HUDEP-2 (cell line): ENCODE data around the gene BTBD2.
"Not testable (repeated sequence)": the region's sequence is repeated elsewhere in the genome, so short reads cannot be mapped to it uniquely, and the experiment has no call there.

ENCODE experiments used
- DNase-seq, 76 experiments: peaks; one replicate each; lab custom pipeline; 2025; ENCODE audit not compliant: unreplicated experiment in 76 of 76; lab: John Stamatoyannopoulos, UW

The BTBD2 gene

GRCh38 chr19:2040647-2041432 is 25.3 kb upstream of the BTBD2 start:
- DNase-seq, result no peak

- DNase-seq, result no peak
Measured at GRCh38 chr19:2039959-2040646, 24.6 kb upstream of the BTBD2 start.

- no peak for DNase-seq
Measured at GRCh38 chr19:2039089-2039958, 23.8 kb upstream of the BTBD2 start.

DNA sequence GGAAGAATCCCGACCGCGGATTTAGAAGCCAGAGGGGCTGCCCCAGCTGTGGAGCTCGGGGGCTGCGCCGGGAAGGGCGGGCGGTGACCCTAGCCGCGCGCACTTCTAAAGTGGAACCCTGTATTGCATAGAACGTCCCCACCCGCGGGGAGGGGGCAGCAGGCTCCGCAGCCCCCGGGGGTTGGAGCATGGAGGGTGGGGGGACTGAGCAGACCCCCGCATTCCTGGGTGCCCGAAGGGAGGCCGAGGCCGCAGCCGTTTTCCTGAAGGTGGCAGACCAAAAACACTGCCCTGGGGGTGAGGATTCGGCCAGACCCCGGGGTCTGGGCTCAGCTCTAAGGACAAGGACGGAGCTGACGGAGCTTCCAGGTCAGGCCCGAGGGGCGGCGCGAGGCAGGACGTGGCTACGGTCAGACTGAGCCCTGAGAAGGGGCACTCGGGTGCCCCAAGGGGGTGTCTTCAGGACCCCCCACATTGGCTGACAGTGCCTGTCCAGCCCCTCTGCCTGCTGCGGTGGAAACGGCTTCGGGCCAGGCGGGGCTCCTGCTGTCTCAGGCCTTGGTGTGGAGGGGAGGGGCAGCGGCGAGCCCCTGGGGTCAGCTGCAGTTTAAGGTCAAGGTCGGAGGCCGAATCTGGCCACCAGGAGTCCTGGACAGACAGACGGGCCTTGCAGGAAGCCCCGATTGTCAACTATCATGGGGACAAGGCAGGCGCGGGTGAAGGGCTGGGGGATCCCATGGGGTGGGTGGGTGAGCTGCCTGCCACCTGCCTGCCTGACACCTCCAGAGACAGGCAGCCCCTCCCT is 23.0 kb upstream of the BTBD2 start:
- DNase-seq, result no peak

GRCh38 chr19:2037651-2038255 is 22.2 kb upstream of the BTBD2 start:
- no peak for DNase-seq

DNA sequence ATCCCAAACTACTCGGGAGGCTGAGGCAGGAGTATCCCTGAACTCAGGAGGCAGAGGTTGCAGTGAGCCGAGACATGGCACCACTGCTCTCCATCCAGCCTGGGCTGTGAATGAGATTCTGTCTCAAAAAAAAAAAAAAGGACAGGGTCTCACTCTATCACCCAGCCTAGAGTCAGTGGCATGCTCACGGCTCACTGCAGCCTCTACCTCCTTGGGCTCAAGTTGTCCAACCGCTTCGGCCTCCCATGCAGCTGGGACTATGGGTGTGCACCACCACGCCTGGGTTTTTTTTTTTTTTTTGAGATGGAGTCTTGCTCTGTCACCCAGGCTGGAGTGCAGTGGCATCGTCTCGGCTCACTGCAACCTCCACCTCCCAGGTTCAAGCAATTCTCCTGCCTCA is 20.9 kb upstream of the BTBD2 start:
- no peak for DNase-seq

DNA sequence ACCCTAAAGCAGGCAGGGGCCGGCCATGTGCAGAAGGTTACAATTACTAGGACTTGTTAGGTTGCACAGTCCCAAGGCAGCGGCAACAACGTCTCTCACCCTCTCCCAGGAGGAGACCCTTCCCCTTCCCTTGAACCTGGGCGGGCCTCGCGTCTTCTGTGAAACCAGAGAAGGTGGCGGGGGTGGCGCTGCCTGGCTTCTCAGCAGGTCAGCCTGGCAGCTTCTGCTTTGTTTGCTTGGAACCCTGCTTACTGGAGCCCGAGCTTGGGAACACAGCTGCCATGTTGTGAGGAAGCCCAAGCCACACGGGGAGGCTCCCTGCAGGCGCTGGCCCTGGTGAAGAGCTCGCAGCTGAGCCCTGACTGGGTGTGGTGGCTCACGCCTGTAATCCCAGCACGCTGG is 20.1 kb upstream of the BTBD2 start:
- no peak for DNase-seq

DNA sequence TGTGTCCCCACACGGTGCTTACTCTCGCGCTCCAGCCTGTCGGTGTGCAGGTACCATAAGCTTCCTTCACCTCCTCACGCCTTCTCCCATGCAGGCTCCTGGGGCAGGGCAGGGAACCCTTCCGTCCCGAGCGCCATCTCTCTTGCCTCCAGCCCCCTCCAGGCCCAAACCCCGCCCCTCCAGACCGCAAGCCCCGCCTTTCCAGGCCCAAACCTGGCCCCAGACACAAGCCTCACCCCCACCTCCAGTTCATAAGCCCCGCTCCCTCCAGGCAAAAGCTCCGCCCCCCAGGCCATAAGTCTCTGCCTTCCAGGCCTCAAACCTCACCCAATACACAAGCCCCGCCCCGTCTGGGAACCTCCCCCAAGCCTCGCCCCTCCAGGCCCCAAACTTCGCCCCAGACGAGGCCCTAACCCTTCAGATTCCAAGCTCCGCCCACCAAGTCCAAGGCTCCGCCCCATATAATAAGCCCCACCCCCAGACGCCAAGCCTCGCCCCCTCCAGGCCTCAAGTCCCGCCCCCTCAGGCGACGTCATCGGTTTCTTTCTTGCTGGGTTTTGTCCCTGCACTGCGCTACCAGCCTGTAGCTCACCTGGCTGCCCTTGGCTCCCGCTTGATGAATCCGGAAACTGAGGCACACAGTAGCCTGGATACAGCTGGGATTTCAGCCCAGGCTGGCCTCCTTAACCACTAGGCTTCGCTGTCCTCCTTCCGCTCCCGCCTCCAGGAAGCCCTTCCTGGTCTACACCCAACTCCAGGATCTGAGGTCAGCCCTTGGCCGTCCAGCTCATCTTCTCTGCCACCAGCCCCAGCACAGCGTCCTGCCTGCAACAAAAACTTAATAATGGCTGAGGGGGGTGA is 19.4 kb upstream of the BTBD2 start:
- DNase-seq, result peak in 54 of 76 experiments; percentile 22 to 78 (median 52)

DNA sequence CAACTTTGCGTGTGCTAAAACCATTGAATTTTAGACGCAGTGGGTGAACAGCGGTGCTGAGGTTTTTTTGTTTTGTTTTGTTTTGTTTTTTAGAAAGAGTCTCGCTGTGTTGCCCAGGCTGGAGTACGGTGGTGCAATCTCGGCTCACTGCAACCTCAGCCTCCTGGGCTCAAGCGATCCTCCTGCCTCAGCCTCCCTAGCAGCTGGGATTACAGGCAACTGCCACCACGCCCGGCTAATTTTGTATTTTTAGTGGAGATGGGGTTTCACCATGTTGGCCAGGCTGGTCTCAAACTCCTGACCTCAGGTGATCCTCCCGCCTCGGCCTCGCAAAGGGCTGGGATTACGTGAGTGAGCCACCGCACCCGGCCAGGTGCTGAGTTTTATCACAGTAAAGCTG is 18.7 kb upstream of the BTBD2 start:
- not testable (repeated sequence) for DNase-seq

DNA sequence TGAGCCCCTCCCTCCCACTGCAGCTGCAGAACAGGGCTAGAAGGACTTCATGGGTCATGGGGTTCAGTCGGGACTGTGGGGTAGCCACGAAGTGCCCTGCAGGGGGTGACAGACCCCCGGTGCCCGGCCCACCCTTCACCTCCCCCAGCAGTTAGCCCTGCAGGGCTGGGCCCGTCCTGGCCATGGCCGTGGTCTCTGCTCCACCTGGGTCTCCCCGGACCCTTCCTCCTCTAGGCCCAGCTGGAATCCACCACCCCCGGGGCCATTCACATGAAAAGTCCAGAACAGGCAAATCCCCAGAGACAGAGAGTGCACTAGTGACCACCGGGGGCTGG is 18.3 kb upstream of the BTBD2 start:
- DNase-seq, result no peak

DNA sequence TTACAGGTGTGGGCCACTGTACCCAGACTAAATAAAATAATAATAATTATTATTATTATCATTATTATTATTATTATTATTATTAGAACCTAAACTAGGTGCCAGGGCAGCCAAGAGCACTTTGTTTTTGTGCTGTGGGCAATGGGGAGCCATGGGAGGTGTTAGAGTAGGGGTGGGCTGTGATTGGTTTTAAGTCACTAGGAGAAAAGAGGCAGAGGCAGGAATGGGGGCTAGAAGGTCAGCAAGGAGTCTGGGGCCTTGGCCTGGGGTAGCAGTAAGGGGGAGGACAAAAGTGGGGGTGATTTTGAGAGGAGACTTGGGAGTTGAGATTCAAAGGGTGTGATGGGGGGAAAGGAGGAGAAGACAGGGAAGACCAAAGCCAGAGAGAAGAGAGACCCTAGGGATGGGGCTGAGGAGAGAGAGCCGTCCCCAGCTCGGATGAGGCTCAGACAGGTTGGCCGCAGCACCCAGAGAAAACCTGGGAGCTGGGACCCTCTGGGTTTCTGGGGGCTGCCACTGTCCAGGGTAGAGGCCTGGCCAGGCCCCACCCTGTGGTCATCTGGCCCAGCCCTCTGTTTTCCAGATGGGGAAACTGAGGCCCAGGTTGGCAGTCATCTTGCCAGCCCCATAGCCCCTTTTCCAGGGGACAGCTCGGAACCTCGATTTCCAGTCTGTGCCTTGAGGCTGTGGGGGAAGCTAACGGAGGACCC is 17.8 kb upstream of the BTBD2 start:
- no peak for DNase-seq

- peak in 71 of 76 experiments; percentile 50 to 95 (median 88) for DNase-seq
Measured at GRCh38 chr19:2032296-2032941, 16.9 kb upstream of the BTBD2 start.

DNA sequence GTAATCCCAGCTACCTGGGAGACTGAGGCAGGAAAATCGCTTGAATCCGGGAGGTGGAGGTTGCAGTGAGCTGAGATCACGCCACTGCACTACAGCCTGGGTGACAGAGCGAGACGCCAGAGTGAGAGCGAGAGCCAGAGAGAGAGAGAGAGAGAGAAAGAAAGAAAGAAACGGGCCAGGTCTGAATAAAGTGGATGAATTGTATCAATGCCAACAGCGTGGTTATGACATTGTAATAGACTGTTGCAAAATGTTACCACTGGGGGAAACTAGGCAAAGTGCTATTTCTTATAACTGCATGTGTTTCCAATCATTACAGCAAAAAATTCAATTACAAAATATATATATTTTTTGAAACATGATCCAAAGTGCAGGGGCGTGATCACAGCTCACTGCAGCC is 11.8 kb upstream of the BTBD2 start:
- DNase-seq, result no peak

- DNase-seq, result no peak
Measured at GRCh38 chr19:2026770-2027169, 11.3 kb upstream of the BTBD2 start.

DNA sequence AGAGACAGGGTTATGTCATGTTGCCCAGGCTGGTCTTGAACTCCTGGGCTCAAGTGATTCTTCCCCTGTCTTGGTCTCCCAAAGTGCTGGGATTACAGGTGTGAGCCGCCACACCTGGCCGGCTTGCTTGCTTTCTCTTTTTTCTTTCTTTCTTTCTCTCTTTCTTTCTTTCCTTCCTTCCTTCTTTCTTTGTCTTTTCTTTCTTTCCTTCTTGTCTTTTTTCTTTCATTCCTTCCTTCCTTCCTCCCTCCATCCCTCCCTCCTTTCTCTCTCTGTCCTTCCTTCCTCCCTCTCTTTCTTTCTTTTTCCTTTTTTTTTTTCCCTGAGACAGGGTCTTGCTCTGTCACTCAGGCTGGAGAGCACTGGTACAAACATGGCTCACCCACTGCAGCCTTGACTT is 6.8 kb upstream of the BTBD2 start:
- no peak for DNase-seq

GRCh38 chr19:2021453-2022140 is 6.1 kb upstream of the BTBD2 start:
- no peak for DNase-seq

DNA sequence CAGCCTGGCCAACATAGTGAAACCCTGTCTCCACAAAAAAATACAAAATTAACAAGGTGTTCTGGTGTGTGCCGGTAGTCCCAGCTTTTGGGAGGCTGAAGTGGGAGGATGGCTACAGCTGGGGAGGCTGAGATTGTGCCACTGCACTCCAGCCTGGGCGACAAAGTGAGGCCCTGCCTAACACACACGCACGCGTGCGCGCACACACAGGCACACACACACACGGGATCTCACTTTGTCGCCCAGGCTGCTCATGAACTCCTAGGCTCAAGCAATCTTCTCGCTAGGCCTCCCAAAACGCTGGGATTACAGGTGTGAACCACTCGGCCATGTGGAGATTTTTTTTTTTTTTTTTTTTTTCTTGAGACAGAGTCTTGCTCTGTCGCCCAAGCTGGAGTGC is 3.2 kb upstream of the BTBD2 start:
- DNase-seq, result no peak
